WTC11 (cell line): ENCODE results near the gene STARD7. TPM values are rescaled to one million over a fixed set of nuclear protein-coding genes. Genes with fewer than 3 reads are reported as not detected.

Experiments
- ATAC-seq: fragments of 200-7000 bp; cut with Tn5 transposase; 2 replicates; pipeline ENCODE4 v1.10.0; 2021; ENCODE audit warnings: mild to moderate bottlenecking, moderate library complexity
- CTCF ChIA-PET: fragments of 300-600 bp; sonication (Branson Sonifier 250); formaldehyde crosslinking; loops from one replicate; lab custom pipeline; 2021; ENCODE audit warnings: antibody characterized with exemption; lab: Charles Lee
- POLR2A ChIA-PET: fragments of 350-600 bp; sonication (Branson Sonifier 250); formaldehyde crosslinking; loops from one replicate; lab custom pipeline; 2021; ENCODE audit warnings: antibody characterized with exemption; lab: Charles Lee
- DNase-seq: peaks from one replicate; pipeline ENCODE4 v3.0.0; 2021; ENCODE audit warnings: low spot score
- H3K27ac Mint-ChIP-seq: 2 replicates; pipeline ENCODE4 v1.8.0; 2021; ENCODE audit warnings: mixed read lengths
- H3K27me3 Mint-ChIP-seq: 2 replicates; pipeline ENCODE4 v1.8.0; 2021; ENCODE audit warnings: low read depth, mild to moderate bottlenecking, moderate library complexity, mixed read lengths
- H3K36me3 Mint-ChIP-seq: 2 replicates; pipeline ENCODE4 v1.8.0; 2021; ENCODE audit warnings: mixed read lengths
- H3K4me1 Mint-ChIP-seq: 2 replicates; pipeline ENCODE4 v1.8.0; 2022; ENCODE audit warnings: mixed read lengths
- H3K4me3 Mint-ChIP-seq: 2 replicates; pipeline ENCODE4 v1.8.0; 2021; ENCODE audit warnings: mild to moderate bottlenecking, moderate library complexity, mixed read lengths
- H3K9me3 Mint-ChIP-seq: 2 replicates; pipeline ENCODE4 v1.8.0; 2021; ENCODE audit warnings: mixed read lengths
- AR ChIP-seq: fragments of 250-450 bp; sonication (Bioruptor Pico); IDR thresholded peaks from 2 replicates; pipeline ENCODE4 v1.9.0; 2021; ENCODE audit warnings: mild to moderate bottlenecking
- ATF1 ChIP-seq: sonication (generic); formaldehyde crosslinking; IDR thresholded peaks from 2 replicates; pipeline ENCODE4 v1.8.1; 2023; ENCODE audit warnings: mild to moderate bottlenecking, moderate library complexity, missing genetic modification reagents
- ELF4 ChIP-seq: sonication (generic); formaldehyde crosslinking; IDR thresholded peaks from 2 replicates; pipeline ENCODE4 v1.8.1; 2022; ENCODE audit warnings: low read depth, mild to moderate bottlenecking, moderate library complexity, missing genetic modification reagents
- HMGA2 ChIP-seq: fragments of 250-450 bp; sonication (Bioruptor Pico); IDR thresholded peaks from 2 replicates; pipeline ENCODE4 v1.4.0; 2021; ENCODE audit warnings: mild to moderate bottlenecking, moderate library complexity
- IRF2 ChIP-seq: sonication (generic); formaldehyde crosslinking; IDR thresholded peaks from 2 replicates; pipeline ENCODE4 v1.8.0; 2022; ENCODE audit warnings: low read depth, missing genetic modification reagents, borderline replicate concordance
- JUN ChIP-seq: sonication (generic); formaldehyde crosslinking; IDR thresholded peaks from 2 replicates; pipeline ENCODE4 v1.8.0; 2023; ENCODE audit warnings: mild to moderate bottlenecking, missing genetic modification reagents
- MAX ChIP-seq: sonication (generic); formaldehyde crosslinking; IDR thresholded peaks from 2 replicates; pipeline ENCODE4 v1.8.0; 2022; ENCODE audit warnings: mild to moderate bottlenecking, missing genetic modification reagents
- MXD4 ChIP-seq: fragments of 250-450 bp; sonication (Bioruptor Pico); IDR thresholded peaks from 2 replicates; pipeline ENCODE4 v1.8.0; 2021; ENCODE audit warnings: mild to moderate bottlenecking, moderate library complexity, borderline replicate concordance
- NR2C2 ChIP-seq: sonication (generic); formaldehyde crosslinking; IDR thresholded peaks from 2 replicates; pipeline ENCODE4 v1.8.0; 2022; ENCODE audit warnings: mild to moderate bottlenecking, missing genetic modification reagents
- SMAD3 ChIP-seq: sonication (generic); formaldehyde crosslinking; IDR thresholded peaks from 2 replicates; pipeline ENCODE4 v1.8.0; 2022; ENCODE audit warnings: missing genetic modification reagents, mild to moderate bottlenecking, borderline replicate concordance
- ZBTB21 ChIP-seq: sonication (generic); formaldehyde crosslinking; IDR thresholded peaks from 2 replicates; pipeline ENCODE4 v1.8.1; 2023; ENCODE audit warnings: mild to moderate bottlenecking, missing genetic modification reagents, borderline replicate concordance
- ZNF219 ChIP-seq: sonication (generic); formaldehyde crosslinking; IDR thresholded peaks from 2 replicates; pipeline ENCODE4 v1.8.0; 2023; ENCODE audit warnings: missing genetic modification reagents, mild to moderate bottlenecking, borderline replicate concordance
- ZNF396 ChIP-seq: fragments of 250-450 bp; sonication (Bioruptor Pico); IDR thresholded peaks from 2 replicates; pipeline ENCODE4 v1.8.0; 2021; ENCODE audit warnings: mild to moderate bottlenecking, moderate library complexity, borderline replicate concordance
- ZNF416 ChIP-seq: fragments of 250-450 bp; sonication (Bioruptor Pico); IDR thresholded peaks from 2 replicates; pipeline ENCODE4 v1.9.0; 2021; ENCODE audit warnings: mild to moderate bottlenecking, inconsistent platforms
- ZNF423 ChIP-seq: fragments of 250-450 bp; sonication (Bioruptor Pico); IDR thresholded peaks from 2 replicates; pipeline ENCODE4 v2.1.2; 2022; ENCODE audit warnings: mild to moderate bottlenecking, moderate library complexity
- ZNF425 ChIP-seq: fragments of 250-450 bp; sonication (Bioruptor Pico); conservative IDR thresholded peaks from 2 replicates; pipeline ENCODE4 v1.9.0; 2021; ENCODE audit warnings: mild to moderate bottlenecking
- ZSCAN18 ChIP-seq: fragments of 250-450 bp; sonication (Bioruptor Pico); IDR thresholded peaks from 2 replicates; pipeline ENCODE4 v2.1.2; 2022; ENCODE audit warnings: mild to moderate bottlenecking, moderate library complexity
- total RNA-seq: library from RNA; stranded (reverse); gene quantifications from 3 replicates; pipeline ENCODE4 v1.2.3, GENCODE V29; 2021
- TF ChIP-seq, protein P1 (sequence below): sonication (generic); formaldehyde crosslinking; IDR thresholded peaks from 2 replicates; pipeline ENCODE4 v1.8.0; 2022; ENCODE audit warnings: mild to moderate bottlenecking, missing genetic modification reagents
- TF ChIP-seq, protein P2 (sequence below): sonication (generic); formaldehyde crosslinking; IDR thresholded peaks from 2 replicates; pipeline ENCODE4 v1.8.0; 2022; ENCODE audit warnings: missing genetic modification reagents
- TF ChIP-seq, protein P3 (sequence below): sonication (generic); formaldehyde crosslinking; IDR thresholded peaks from 2 replicates; pipeline ENCODE4 v1.8.1; 2023; ENCODE audit warnings: mild to moderate bottlenecking, moderate library complexity, missing genetic modification reagents

STARD7 gene
- total RNA-seq, 1 experiment from 2014 or later, result 217 TPM

DNA sequence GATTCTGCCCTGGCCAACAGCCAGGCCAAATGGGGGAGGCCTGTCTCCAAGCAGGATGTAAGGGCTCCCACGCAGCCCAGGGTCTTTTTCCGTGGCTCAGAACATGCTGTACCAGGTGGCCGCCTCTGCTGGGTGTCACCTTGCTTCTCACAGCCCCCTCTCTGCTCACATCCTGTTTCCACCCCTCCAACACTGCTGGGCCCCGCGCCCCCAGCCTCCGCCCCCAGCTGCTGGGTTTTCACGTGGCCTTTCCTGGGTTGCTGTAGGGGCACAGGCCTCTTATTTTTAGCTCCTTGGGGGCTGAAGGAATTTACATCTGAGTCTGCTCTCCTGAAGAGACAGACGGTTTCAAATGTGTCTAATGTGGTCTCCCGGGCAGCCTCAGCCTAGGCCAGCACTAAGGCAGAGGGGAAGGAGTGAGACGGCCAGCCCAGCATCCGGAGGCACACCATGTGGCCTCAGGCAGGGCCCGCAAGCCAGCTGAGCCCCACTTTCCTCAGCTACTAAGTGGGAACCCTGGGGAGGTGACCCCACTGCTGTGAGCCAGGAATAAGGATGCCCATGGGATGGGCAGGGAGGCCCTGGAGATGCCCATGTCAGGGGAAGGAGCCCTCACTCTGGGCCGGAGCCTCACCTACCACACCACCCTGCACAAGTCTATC is 44.7 kb downstream of the STARD7 start:
- TF ChIP-seq, protein P1, sequence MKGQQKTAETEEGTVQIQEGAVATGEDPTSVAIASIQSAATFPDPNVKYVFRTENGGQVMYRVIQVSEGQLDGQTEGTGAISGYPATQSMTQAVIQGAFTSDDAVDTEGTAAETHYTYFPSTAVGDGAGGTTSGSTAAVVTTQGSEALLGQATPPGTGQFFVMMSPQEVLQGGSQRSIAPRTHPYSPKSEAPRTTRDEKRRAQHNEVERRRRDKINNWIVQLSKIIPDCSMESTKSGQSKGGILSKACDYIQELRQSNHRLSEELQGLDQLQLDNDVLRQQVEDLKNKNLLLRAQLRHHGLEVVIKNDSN (CRISPR knock-in tag), result no peak
- TF ChIP-seq ZNF423 (CRISPR knock-in tag) (no peak), ATF1 (CRISPR knock-in tag) (no peak), HMGA2 (CRISPR knock-in tag) (no peak), MAX (CRISPR knock-in tag) (no peak), NR2C2 (no peak), JUN (CRISPR knock-in tag) (no peak), ZBTB21 (CRISPR knock-in tag) (no peak), IRF2 (CRISPR knock-in tag) (no peak), ELF4 (CRISPR knock-in tag) (no peak), MXD4 (CRISPR knock-in tag) (no peak), ZNF416 (no peak), AR (CRISPR knock-in tag) (no peak), SMAD3 (CRISPR knock-in tag) (no peak), ZNF425 (CRISPR knock-in tag) (no peak), ZSCAN18 (no peak), ZNF219 (CRISPR knock-in tag) (no peak), ZNF396 (CRISPR knock-in tag) (no peak)
- TF ChIP-seq, protein P2, sequence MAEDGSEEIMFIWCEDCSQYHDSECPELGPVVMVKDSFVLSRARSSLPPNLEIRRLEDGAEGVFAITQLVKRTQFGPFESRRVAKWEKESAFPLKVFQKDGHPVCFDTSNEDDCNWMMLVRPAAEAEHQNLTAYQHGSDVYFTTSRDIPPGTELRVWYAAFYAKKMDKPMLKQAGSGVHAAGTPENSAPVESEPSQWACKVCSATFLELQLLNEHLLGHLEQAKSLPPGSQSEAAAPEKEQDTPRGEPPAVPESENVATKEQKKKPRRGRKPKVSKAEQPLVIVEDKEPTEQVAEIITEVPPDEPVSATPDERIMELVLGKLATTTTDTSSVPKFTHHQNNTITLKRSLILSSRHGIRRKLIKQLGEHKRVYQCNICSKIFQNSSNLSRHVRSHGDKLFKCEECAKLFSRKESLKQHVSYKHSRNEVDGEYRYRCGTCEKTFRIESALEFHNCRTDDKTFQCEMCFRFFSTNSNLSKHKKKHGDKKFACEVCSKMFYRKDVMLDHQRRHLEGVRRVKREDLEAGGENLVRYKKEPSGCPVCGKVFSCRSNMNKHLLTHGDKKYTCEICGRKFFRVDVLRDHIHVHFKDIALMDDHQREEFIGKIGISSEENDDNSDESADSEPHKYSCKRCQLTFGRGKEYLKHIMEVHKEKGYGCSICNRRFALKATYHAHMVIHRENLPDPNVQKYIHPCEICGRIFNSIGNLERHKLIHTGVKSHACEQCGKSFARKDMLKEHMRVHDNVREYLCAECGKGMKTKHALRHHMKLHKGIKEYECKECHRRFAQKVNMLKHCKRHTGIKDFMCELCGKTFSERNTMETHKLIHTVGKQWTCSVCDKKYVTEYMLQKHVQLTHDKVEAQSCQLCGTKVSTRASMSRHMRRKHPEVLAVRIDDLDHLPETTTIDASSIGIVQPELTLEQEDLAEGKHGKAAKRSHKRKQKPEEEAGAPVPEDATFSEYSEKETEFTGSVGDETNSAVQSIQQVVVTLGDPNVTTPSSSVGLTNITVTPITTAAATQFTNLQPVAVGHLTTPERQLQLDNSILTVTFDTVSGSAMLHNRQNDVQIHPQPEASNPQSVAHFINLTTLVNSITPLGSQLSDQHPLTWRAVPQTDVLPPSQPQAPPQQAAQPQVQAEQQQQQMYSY (CRISPR knock-in tag), result no peak
- TF ChIP-seq, protein P3, sequence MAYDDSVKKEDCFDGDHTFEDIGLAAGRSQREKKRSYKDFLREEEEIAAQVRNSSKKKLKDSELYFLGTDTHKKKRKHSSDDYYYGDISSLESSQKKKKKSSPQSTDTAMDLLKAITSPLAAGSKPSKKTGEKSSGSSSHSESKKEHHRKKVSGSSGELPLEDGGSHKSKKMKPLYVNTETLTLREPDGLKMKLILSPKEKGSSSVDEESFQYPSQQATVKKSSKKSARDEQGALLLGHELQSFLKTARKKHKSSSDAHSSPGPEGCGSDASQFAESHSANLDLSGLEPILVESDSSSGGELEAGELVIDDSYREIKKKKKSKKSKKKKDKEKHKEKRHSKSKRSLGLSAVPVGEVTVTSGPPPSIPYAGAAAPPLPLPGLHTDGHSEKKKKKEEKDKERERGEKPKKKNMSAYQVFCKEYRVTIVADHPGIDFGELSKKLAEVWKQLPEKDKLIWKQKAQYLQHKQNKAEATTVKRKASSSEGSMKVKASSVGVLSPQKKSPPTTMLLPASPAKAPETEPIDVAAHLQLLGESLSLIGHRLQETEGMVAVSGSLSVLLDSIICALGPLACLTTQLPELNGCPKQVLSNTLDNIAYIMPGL (CRISPR knock-in tag), result no peak
- H3K27ac Mint-ChIP-seq, result no peak overlapping the region
- POLR2A ChIA-PET, result no interaction called here
- DNase-seq (no peak), ATAC-seq (no peak)
- CTCF ChIA-PET, result interaction anchor here (1.0 to 2.1 kb wide), 5 partner anchors 10 to 47 kb away, joined by 3 to 11 read pairs (median 4); partner anchors contain the start of genes ADRA2B and ASTL
- H3K4me3 Mint-ChIP-seq, result no peak overlapping the region
- H3K4me1 Mint-ChIP-seq, result peaks cover 22% of the 10 kb centered on the region
- no peaks in the 10 kb centered on the region for H3K36me3 Mint-ChIP-seq
- H3K9me3 Mint-ChIP-seq, result peaks cover 4% of the 10 kb centered on the region; the same call in 1 of the 2 replicates
- no peaks in the 10 kb centered on the region; the same call in 1 of the 2 replicates for H3K27me3 Mint-ChIP-seq
